GM12891 (cell line): ENCODE measurements around the gene ZNF385A.

Source experiments
- DNase-seq: peaks from one replicate; pipeline ENCODE4 v3.0.0; 2011; ENCODE audit warnings: low spot score; ENCODE audit not compliant: insufficient read length
- FAIRE-seq: peaks from 2 replicates; lab custom pipeline; 2011; peaks lifted over from hg19 to GRCh38; lab: Jason Lieb, UNC
- PAX5 ChIP-seq: IDR thresholded peaks from 2 replicates; pipeline ENCODE4 v1.6.1; 2011; ENCODE audit warnings: low read length, moderate library complexity, mild to moderate bottlenecking; ENCODE audit not compliant: insufficient read depth, severe bottlenecking
- POLR2A ChIP-seq: IDR thresholded peaks from 2 replicates; pipeline ENCODE4 v1.6.1; 2011; ENCODE audit warnings: low read depth, low read length, control low read depth
- POLR2AphosphoS5 ChIP-seq: IDR thresholded peaks from 2 replicates; pipeline ENCODE4 v1.6.1; 2011; ENCODE audit warnings: low read depth, low read length, control low read depth
- POU2F2 ChIP-seq: IDR thresholded peaks from 2 replicates; pipeline ENCODE4 v1.6.1; 2011; ENCODE audit warnings: low read depth, mild to moderate bottlenecking, control low read depth, low read length, moderate library complexity
- SPI1 ChIP-seq: IDR thresholded peaks from 2 replicates; pipeline ENCODE4 v1.6.1; 2011; ENCODE audit warnings: low read depth, low read length, control low read depth
- TAF1 ChIP-seq: IDR thresholded peaks from 2 replicates; pipeline ENCODE4 v1.6.1; 2011; ENCODE audit warnings: low read depth, low read length, control low read depth

Gene ZNF385A

GRCh38 chr12:54405106-54405505, 20.6 kb upstream of the ZNF385A start:
- DNase-seq (no peak), FAIRE-seq (no peak)
- TF ChIP-seq POLR2AphosphoS5 (no peak), SPI1 (no peak), PAX5 (no peak), TAF1 (no peak), POU2F2 (no peak), POLR2A (no peak)

GRCh38 chr12:54404061-54405004, 19.8 kb upstream of the ZNF385A start:
- TF ChIP-seq TAF1 (no peak), SPI1 (no peak), POLR2A (no peak), PAX5 (no peak), POLR2AphosphoS5 (no peak), POU2F2 (no peak)
- DNase-seq (no peak), FAIRE-seq (peak; percentile 69)

- FAIRE-seq: no peak
- TF ChIP-seq SPI1 (no peak), PAX5 (no peak), POU2F2 (no peak), POLR2AphosphoS5 (no peak), TAF1 (no peak), POLR2A (no peak)
- DNase-seq: no peak
These were observed 16.6 kb upstream of the ZNF385A start for GRCh38 chr12:54401119-54401518.

GRCh38 chr12:54398995-54399793, 14.7 kb upstream of the ZNF385A start:
- peak; percentile 79 for DNase-seq
- TF ChIP-seq SPI1 (no peak), TAF1 (no peak), POLR2A (no peak), POLR2AphosphoS5 (no peak), POU2F2 (no peak)
- peak; percentile 86 for FAIRE-seq

GRCh38 chr12:54398218-54398617, 13.7 kb upstream of the ZNF385A start:
- FAIRE-seq (no peak), DNase-seq (no peak)
- TF ChIP-seq SPI1 (no peak), POLR2AphosphoS5 (no peak)

GRCh38 chr12:54397157-54397556, 12.6 kb upstream of the ZNF385A start:
- no peak for TF ChIP-seq POLR2AphosphoS5
- no peak for TF ChIP-seq POU2F2
- no peak for TF ChIP-seq PAX5
- TF ChIP-seq SPI1: no peak
- no peak for TF ChIP-seq POLR2A
- TF ChIP-seq TAF1: no peak
- FAIRE-seq (no peak), DNase-seq (no peak)

GRCh38 chr12:54395545-54395944, 11.0 kb upstream of the ZNF385A start:
- no peak for FAIRE-seq

GRCh38 chr12:54394986-54395385, 10.5 kb upstream of the ZNF385A start:
- FAIRE-seq (no peak), DNase-seq (no peak)
- TF ChIP-seq PAX5 (no peak), POU2F2 (no peak), POLR2A (no peak), SPI1 (no peak), TAF1 (no peak), POLR2AphosphoS5 (no peak)

More at GRCh38 chr12:54395545-54395944, 11.0 kb upstream of the ZNF385A start:
- TF ChIP-seq SPI1: no peak
- TF ChIP-seq TAF1: no peak
- no peak for DNase-seq

- FAIRE-seq: peak; percentile 63
- DNase-seq: no peak
- TF ChIP-seq POLR2A: no peak
- no peak for TF ChIP-seq TAF1
- TF ChIP-seq POU2F2: no peak
- TF ChIP-seq POLR2AphosphoS5: no peak
- no peak for TF ChIP-seq SPI1
- no peak for TF ChIP-seq PAX5
These were observed 9.8 kb upstream of the ZNF385A start for GRCh38 chr12:54394281-54394719.

GRCh38 chr12:54393743-54394142, 9.2 kb upstream of the ZNF385A start:
- no peak for FAIRE-seq
- TF ChIP-seq POLR2A (no peak), POLR2AphosphoS5 (no peak), TAF1 (no peak), PAX5 (no peak), SPI1 (no peak), POU2F2 (no peak)
- DNase-seq: no peak
